ENCODE data around the gene VIL1.

Gene VIL1

DNA sequence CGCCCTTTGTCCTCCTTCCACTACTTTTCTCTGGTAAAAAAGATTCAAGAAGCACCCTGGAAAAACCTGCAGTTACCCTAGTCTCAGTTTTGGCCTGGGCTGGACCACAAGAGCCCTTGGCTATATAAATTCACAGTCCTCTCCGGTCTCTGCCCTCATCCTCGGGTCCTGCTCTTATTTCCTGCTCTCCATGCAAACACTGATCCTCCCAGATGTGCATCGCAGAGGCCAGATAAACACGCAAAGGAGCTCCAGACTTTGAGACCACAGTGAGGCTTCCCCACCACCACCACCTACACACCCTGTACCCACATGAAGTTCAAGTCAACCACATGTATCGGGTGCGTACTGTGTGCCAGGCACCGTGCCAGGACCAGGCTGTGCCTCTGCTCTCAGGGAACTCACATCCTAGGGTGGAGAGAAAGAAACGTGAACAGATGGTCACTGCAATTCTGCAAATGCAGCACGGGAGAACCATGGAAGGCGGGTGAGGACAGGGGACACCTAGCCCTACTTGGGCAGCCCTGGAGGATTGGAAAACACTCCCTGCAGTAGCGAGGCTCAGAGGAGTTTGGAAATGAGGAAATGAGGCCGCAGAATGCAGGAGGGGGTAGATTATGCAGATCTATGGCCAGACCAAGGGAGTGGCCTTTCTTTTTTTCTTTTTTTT is 11.8 kb upstream of the VIL1 start:
- no peak for FAIRE-seq

DNA sequence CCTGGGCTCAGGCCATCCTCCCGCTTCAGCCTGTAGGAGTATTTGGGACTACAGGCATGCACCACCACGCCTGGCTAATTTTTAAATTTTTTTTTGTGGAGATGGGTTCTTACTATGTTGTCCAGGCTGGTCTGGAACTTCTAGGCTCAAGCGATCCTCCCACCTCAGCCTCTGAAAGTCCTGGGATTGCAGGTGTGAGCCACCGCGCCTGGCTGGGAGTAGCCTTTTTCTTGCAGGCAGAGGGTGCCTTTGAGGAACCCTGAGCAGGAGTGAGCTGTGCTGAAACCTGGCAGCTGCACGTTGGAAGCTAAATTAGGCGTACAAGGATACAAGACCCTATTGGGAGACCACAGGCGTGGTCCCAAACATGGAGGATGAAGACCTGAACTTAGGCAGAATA is 11.2 kb upstream of the VIL1 start:
- no peak for FAIRE-seq

DNA sequence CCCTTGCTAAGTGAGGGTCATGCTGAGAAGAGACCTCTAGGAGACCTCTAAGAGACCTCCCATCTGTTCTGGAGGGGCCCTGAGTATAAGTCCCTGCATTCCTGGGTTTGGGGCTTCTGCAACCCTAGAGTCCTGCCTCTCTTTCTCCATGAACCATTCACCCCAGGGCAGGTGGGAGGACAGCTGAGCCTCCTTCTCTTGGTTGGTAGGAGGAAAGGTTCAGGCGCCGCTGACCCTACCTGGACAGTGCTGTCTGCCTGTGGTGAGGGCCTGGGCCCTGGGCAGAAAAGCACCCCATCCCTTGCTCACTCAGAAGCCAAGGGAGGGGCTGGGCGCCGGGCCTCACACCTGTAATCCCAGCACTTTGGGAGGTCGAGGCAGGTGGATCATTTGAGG is 604 bp upstream of the VIL1 start:
- no peak for FAIRE-seq

DNA sequence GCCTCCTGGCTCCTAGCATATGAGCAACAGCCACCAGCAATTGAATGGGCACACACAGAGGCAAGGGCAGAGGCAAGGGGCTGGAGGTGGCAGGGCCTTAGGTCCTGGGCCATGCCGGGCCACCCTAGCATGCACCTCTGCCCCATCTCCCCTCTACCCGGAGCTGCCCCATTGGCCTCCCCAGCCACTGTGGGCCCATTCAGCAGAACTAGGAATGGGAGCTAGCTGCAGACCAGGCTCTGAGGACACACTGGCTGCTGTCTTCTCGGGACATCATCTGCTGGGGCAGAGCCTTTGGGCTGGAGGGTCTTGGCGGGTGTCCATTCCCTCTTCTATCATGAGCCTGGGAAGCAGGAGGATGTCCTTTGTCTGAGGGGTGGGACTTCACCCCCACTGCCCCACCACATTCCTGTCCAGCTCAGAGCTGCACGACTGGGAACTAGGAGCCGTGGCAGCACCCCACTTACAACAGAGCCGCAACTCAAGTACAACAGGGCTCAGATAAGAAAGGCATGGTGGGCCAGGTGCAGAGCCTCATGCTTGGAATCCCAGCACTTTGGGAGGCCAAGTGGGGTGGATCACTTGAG is 800 bp downstream of the VIL1 start:
- FAIRE-seq = no peak

- FAIRE-seq = no peak
Observed at GRCh38 chr2:218421027-218421426, 2.1 kb downstream of the VIL1 start.

GRCh38 chr2:218422403-218423086 is 3.6 kb downstream of the VIL1 start:
- no peak for FAIRE-seq

GRCh38 chr2:218423584-218423983 is 4.7 kb downstream of the VIL1 start:
- FAIRE-seq = no peak

GRCh38 chr2:218425531-218425930 is 6.6 kb downstream of the VIL1 start:
- no peak for FAIRE-seq

- FAIRE-seq = no peak
Observed at GRCh38 chr2:218427741-218428140, 8.8 kb downstream of the VIL1 start.

GRCh38 chr2:218428846-218429558 is 10.1 kb downstream of the VIL1 start:
- no peak for FAIRE-seq

DNA sequence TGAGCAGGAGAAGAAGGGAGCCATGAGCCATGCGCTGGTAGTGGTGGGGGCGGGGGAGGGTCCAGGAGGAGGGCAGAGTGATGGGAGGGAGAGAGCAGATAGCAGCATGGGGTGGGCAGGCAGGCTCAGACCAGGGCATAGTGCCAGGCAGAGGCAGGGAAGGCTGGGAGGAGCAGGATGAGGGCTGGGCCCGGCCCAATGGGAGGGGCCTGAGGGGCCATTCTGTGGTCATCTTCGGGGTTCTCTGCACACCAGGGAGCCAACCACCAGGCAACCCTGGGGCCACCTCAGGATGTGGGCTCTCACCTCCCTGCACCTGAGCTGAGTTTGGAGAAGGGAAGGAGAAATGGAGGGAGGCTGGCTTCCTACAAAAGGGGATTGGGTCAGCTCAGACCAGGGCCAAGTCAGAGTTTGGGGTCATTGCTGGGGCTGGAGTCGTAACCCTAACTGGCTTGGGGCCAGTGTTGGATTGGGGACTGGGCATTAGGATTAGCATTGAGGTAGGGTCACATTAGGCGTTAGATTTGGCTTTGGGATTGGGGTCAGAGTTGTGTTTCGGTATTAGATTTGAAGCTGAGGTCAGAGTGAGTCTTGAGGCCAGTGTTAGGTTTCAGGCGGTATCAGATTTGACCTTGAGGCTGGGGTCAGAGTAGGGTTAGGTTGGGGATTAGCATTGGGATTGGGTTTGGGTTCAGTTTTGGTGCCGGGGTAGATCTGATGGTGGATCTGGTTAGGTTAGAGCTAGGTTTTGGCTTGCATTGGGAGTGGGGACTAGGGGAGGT is 11.2 kb downstream of the VIL1 start:
- FAIRE-seq = no peak

GRCh38 chr2:218430721-218431120 is 11.8 kb downstream of the VIL1 start:
- FAIRE-seq = no peak

DNA sequence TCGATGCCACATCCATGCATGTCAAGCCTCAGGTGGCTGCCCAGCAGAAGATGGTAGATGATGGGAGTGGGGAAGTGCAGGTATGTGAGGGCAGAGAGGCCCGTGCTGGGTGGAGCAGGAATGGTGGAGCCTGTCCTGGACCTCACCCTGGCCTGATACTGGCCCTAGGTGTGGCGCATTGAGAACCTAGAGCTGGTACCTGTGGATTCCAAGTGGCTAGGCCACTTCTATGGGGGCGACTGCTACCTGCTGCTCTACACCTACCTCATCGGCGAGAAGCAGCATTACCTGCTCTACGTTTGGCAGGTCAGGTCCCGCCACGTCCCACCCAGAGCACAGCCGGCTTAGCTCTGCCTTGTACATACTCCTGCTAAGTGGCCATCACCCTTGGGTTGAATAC is 13.0 kb downstream of the VIL1 start:
- FAIRE-seq = no peak

GRCh38 chr2:218432676-218433365 is 13.9 kb downstream of the VIL1 start:
- no peak for FAIRE-seq

GRCh38 chr2:218434456-218434855 is 15.5 kb downstream of the VIL1 start:
- FAIRE-seq = no peak

DNA sequence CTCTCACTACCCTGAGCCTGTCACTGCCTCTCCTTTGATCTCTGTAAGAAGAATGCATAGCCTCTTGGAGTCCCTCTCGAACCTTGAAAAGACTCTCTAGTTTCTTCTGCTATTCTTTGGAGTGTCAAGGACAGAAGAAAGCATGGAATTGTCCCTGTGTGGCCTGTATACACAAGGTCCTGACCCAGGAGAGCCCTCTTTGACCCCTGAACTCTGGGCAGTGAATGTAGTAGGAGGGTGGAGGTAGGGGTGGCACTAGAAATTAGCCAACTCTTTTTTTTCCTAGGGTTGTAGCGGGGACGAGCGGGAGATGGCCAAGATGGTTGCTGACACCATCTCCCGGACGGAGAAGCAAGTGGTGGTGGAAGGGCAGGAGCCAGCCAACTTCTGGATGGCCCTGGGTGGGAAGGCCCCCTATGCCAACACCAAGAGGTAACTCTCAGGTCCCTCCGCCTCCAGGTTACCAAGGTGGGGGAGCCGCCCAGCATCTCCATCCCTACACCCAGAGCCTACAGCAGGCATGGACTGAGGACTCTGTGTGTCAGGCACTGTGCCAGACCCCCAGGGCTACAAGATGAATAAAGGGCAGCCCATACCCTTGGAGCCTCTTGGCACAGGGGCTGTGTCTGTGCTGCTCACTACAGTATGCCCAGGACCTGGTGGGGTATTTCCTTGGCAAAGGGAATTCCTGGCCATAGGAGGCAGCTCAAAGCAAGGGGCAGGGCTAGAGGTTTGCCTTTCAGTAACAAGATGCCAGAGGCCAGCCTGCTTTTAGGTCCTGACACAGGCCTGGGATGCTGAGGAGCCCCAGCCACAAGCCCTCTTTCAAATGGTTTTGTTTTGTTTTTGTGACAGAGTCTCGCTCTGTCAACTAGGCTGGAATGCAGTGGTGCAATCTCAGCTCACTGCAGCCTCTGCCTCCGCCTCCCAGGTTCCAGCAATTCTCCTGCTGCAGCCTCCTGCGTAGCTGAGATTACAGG is 16.4 kb downstream of the VIL1 start:
- FAIRE-seq = no peak

DNA sequence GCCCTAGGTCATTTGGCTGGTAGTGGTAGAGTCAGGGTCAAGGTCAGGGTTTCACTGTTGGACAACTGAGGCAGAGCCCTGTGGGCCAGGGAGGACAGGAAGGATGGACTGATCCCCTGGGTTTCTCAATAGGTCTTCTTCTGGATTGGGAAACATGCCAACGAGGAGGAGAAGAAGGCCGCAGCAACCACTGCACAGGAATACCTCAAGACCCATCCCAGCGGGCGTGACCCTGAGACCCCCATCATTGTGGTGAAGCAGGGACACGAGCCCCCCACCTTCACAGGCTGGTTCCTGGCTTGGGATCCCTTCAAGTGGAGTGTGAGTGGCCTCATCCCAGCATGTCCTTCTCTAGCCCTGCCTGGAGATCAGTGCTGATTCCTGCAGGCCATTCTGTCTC is 18.1 kb downstream of the VIL1 start:
- FAIRE-seq = no peak

GRCh38 chr2:218437969-218438368 is 19.0 kb downstream of the VIL1 start:
- no peak for FAIRE-seq

DNA sequence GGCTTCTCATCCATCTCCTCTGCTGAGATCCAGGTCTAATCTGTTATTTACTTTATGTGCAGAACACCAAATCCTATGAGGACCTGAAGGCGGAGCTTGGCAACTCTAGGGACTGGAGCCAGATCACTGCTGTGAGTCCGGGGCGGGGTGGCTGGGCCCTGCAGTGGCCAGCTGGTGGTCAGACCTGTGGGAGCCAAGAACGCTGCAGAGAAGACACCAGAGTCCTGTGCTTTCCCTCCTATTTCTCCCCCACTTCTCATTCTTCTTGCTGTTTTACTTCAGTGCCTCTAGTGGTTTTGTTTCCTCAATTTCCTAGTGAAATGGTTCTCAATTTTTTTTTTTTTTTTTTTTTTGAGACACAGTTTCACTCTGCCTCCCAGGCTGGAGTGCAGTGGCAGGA is 19.7 kb downstream of the VIL1 start:
- no peak for FAIRE-seq

- no peak for FAIRE-seq
Observed at GRCh38 chr2:218444692-218445357, 25.9 kb downstream of the VIL1 start.

- no peak for FAIRE-seq
Observed at GRCh38 chr2:218445602-218446001, 26.7 kb downstream of the VIL1 start.

All from TTC549 (cell line).